Measurements from ENCODE around the gene HACE1.
"Not testable (repeated sequence)": the region's sequence is repeated elsewhere in the genome, so short reads cannot be mapped to it uniquely, and the experiment has no call there.

The HACE1 gene

GRCh38 chr6:104739124-104739523 lies 120.6 kb downstream of the HACE1 start:
- H3K9me3 ChIP-seq (ENCODE audit: control insufficient read depth, low read length); H3K36me3 ChIP-seq (ENCODE audit: control insufficient read depth, insufficient read depth, low read length); H3K27ac ChIP-seq (ENCODE audit: low read depth, low read length, severe bottlenecking); H3K4me3 ChIP-seq (ENCODE audit: extremely low read depth, insufficient read depth, low read length, poor library complexity, severe bottlenecking); H3K4me1 ChIP-seq (ENCODE audit: control insufficient read depth, insufficient read depth, low read length, poor library complexity, severe bottlenecking): not testable (repeated sequence)
- WGBS, 2 experiments (ENCODE audit: insufficient coverage in 2 of 2), result 92 to 100% methylated on average over 1 to 2 of the region's 3 CpGs

GRCh38 chr6:104737567-104737966 lies 122.2 kb downstream of the HACE1 start:
- not testable (repeated sequence) for H3K27ac ChIP-seq (ENCODE audit: low read depth, low read length, severe bottlenecking); H3K4me3 ChIP-seq (ENCODE audit: extremely low read depth, insufficient read depth, low read length, poor library complexity, severe bottlenecking); H3K36me3 ChIP-seq (ENCODE audit: control insufficient read depth, insufficient read depth, low read length); H3K4me1 ChIP-seq (ENCODE audit: control insufficient read depth, insufficient read depth, low read length, poor library complexity, severe bottlenecking); H3K9me3 ChIP-seq (ENCODE audit: control insufficient read depth, low read length)
- WGBS, 2 experiments (ENCODE audit: insufficient coverage in 2 of 2), result 55 to 77% methylated on average over 4 of the region's 16 CpGs

- Histone ChIP-seq H3K27ac (ENCODE audit: low read depth, low read length, severe bottlenecking) (no peak overlapping the region), H3K4me1 (ENCODE audit: control insufficient read depth, insufficient read depth, low read length, poor library complexity, severe bottlenecking) (no peaks in the 10 kb centered on the region), H3K9me3 (ENCODE audit: control insufficient read depth, low read length) (no peaks in the 10 kb centered on the region), H3K36me3 (ENCODE audit: control insufficient read depth, insufficient read depth, low read length) (no peaks in the 10 kb centered on the region), H3K4me3 (ENCODE audit: extremely low read depth, insufficient read depth, low read length, poor library complexity, severe bottlenecking) (no peak overlapping the region)
- no CpG with 5 or more reads among the region's 1 CpG for WGBS, 2 experiments (ENCODE audit: insufficient coverage in 2 of 2)
Observed at GRCh38 chr6:104736545-104736944, 123.2 kb downstream of the HACE1 start.

- no CpG with 5 or more reads among the region's 2 CpGs for WGBS, 2 experiments (ENCODE audit: insufficient coverage in 2 of 2)
Observed at GRCh38 chr6:104730450-104730849, 129.3 kb downstream of the HACE1 start.

GRCh38 chr6:104729433-104729832 lies 130.3 kb downstream of the HACE1 start:
- H3K9me3 ChIP-seq (ENCODE audit: control insufficient read depth, low read length), result no peaks in the 10 kb centered on the region
- H3K4me3 ChIP-seq (ENCODE audit: extremely low read depth, insufficient read depth, low read length, poor library complexity, severe bottlenecking), result no peak overlapping the region
- no peaks in the 10 kb centered on the region for H3K4me1 ChIP-seq (ENCODE audit: control insufficient read depth, insufficient read depth, low read length, poor library complexity, severe bottlenecking)
- no peak overlapping the region for H3K27ac ChIP-seq (ENCODE audit: low read depth, low read length, severe bottlenecking)
- H3K36me3 ChIP-seq (ENCODE audit: control insufficient read depth, insufficient read depth, low read length), result no peaks in the 10 kb centered on the region

More at GRCh38 chr6:104730450-104730849, 129.3 kb downstream of the HACE1 start:
- no peak overlapping the region for H3K27ac ChIP-seq (ENCODE audit: low read depth, low read length, severe bottlenecking)
- no peaks in the 10 kb centered on the region for H3K9me3 ChIP-seq (ENCODE audit: control insufficient read depth, low read length)
- H3K4me1 ChIP-seq (ENCODE audit: control insufficient read depth, insufficient read depth, low read length, poor library complexity, severe bottlenecking), result no peaks in the 10 kb centered on the region
- H3K4me3 ChIP-seq (ENCODE audit: extremely low read depth, insufficient read depth, low read length, poor library complexity, severe bottlenecking), result no peak overlapping the region
- H3K36me3 ChIP-seq (ENCODE audit: control insufficient read depth, insufficient read depth, low read length), result no peaks in the 10 kb centered on the region

- Histone ChIP-seq H3K9me3 (ENCODE audit: control insufficient read depth, low read length) (no peaks in the 10 kb centered on the region), H3K27ac (ENCODE audit: low read depth, low read length, severe bottlenecking) (no peak overlapping the region), H3K4me3 (ENCODE audit: extremely low read depth, insufficient read depth, low read length, poor library complexity, severe bottlenecking) (no peak overlapping the region), H3K36me3 (ENCODE audit: control insufficient read depth, insufficient read depth, low read length) (no peaks in the 10 kb centered on the region), H3K4me1 (ENCODE audit: control insufficient read depth, insufficient read depth, low read length, poor library complexity, severe bottlenecking) (no peaks in the 10 kb centered on the region)
- WGBS, 2 experiments (ENCODE audit: insufficient coverage in 2 of 2), result 89 to 90% methylated on average over 2 of the region's 4 CpGs
Observed at GRCh38 chr6:104728448-104728847, 131.3 kb downstream of the HACE1 start.

GRCh38 chr6:104718672-104719071 lies 141.0 kb downstream of the HACE1 start:
- no CpG with 5 or more reads among the region's 1 CpG for WGBS, 2 experiments (ENCODE audit: insufficient coverage in 2 of 2)
- Histone ChIP-seq H3K36me3 (ENCODE audit: control insufficient read depth, insufficient read depth, low read length) (no peaks in the 10 kb centered on the region), H3K4me3 (ENCODE audit: extremely low read depth, insufficient read depth, low read length, poor library complexity, severe bottlenecking) (no peak overlapping the region), H3K27ac (ENCODE audit: low read depth, low read length, severe bottlenecking) (no peak overlapping the region), H3K9me3 (ENCODE audit: control insufficient read depth, low read length) (no peaks in the 10 kb centered on the region), H3K4me1 (ENCODE audit: control insufficient read depth, insufficient read depth, low read length, poor library complexity, severe bottlenecking) (no peaks in the 10 kb centered on the region)

GRCh38 chr6:104716858-104717257 lies 142.9 kb downstream of the HACE1 start:
- Histone ChIP-seq H3K9me3 (ENCODE audit: control insufficient read depth, low read length) (no peaks in the 10 kb centered on the region), H3K4me3 (ENCODE audit: extremely low read depth, insufficient read depth, low read length, poor library complexity, severe bottlenecking) (no peak overlapping the region), H3K36me3 (ENCODE audit: control insufficient read depth, insufficient read depth, low read length) (no peaks in the 10 kb centered on the region), H3K27ac (ENCODE audit: low read depth, low read length, severe bottlenecking) (no peak overlapping the region), H3K4me1 (ENCODE audit: control insufficient read depth, insufficient read depth, low read length, poor library complexity, severe bottlenecking) (no peaks in the 10 kb centered on the region)
- WGBS, 2 experiments (ENCODE audit: insufficient coverage in 2 of 2), result 100% methylated on average over 1 of the region's 4 CpGs; no CpG with 5 or more reads in 1 of the 2 experiments

- WGBS, 2 experiments (ENCODE audit: insufficient coverage in 2 of 2), result 67 to 80% methylated on average over 1 of the region's 3 CpGs
- Histone ChIP-seq H3K9me3 (ENCODE audit: control insufficient read depth, low read length) (peaks cover under 1% of the 10 kb centered on the region), H3K27ac (ENCODE audit: low read depth, low read length, severe bottlenecking) (no peak overlapping the region), H3K4me1 (ENCODE audit: control insufficient read depth, insufficient read depth, low read length, poor library complexity, severe bottlenecking) (peaks cover 16% of the 10 kb centered on the region), H3K4me3 (ENCODE audit: extremely low read depth, insufficient read depth, low read length, poor library complexity, severe bottlenecking) (no peak overlapping the region), H3K36me3 (ENCODE audit: control insufficient read depth, insufficient read depth, low read length) (no peaks in the 10 kb centered on the region)
Observed at GRCh38 chr6:104714796-104715195, 144.9 kb downstream of the HACE1 start.

GRCh38 chr6:104713982-104714381 lies 145.7 kb downstream of the HACE1 start:
- H3K4me1 ChIP-seq (ENCODE audit: control insufficient read depth, insufficient read depth, low read length, poor library complexity, severe bottlenecking), result peaks cover 16% of the 10 kb centered on the region
- H3K27ac ChIP-seq (ENCODE audit: low read depth, low read length, severe bottlenecking), result no peak overlapping the region
- no CpG with 5 or more reads among the region's 2 CpGs for WGBS, 2 experiments (ENCODE audit: insufficient coverage in 2 of 2)
- peaks cover 4% of the 10 kb centered on the region for H3K36me3 ChIP-seq (ENCODE audit: control insufficient read depth, insufficient read depth, low read length)
- H3K9me3 ChIP-seq (ENCODE audit: control insufficient read depth, low read length), result peaks cover 6% of the 10 kb centered on the region
- H3K4me3 ChIP-seq (ENCODE audit: extremely low read depth, insufficient read depth, low read length, poor library complexity, severe bottlenecking), result no peak overlapping the region

GRCh38 chr6:104711371-104711770 lies 148.3 kb downstream of the HACE1 start:
- H3K4me3 ChIP-seq (ENCODE audit: extremely low read depth, insufficient read depth, low read length, poor library complexity, severe bottlenecking), result no peak overlapping the region
- peaks cover 9% of the 10 kb centered on the region for H3K9me3 ChIP-seq (ENCODE audit: control insufficient read depth, low read length)
- peak overlapping the region; percentile 43 for H3K27ac ChIP-seq (ENCODE audit: low read depth, low read length, severe bottlenecking)
- 91 to 92% methylated on average over 4 of the region's 4 CpGs for WGBS, 2 experiments (ENCODE audit: insufficient coverage in 2 of 2)
- peaks cover 4% of the 10 kb centered on the region for H3K36me3 ChIP-seq (ENCODE audit: control insufficient read depth, insufficient read depth, low read length)
- peaks cover 18% of the 10 kb centered on the region for H3K4me1 ChIP-seq (ENCODE audit: control insufficient read depth, insufficient read depth, low read length, poor library complexity, severe bottlenecking)
